GM18526 (cell line): ENCODE measurements around the gene POU3F2.

Source experiments
- POLR2A ChIP-seq: IDR thresholded peaks from 3 replicates; pipeline ENCODE4 v1.6.1; 2011; ENCODE audit not compliant: insufficient read length; ENCODE audit errors: extremely low read depth

Gene POU3F2

DNA sequence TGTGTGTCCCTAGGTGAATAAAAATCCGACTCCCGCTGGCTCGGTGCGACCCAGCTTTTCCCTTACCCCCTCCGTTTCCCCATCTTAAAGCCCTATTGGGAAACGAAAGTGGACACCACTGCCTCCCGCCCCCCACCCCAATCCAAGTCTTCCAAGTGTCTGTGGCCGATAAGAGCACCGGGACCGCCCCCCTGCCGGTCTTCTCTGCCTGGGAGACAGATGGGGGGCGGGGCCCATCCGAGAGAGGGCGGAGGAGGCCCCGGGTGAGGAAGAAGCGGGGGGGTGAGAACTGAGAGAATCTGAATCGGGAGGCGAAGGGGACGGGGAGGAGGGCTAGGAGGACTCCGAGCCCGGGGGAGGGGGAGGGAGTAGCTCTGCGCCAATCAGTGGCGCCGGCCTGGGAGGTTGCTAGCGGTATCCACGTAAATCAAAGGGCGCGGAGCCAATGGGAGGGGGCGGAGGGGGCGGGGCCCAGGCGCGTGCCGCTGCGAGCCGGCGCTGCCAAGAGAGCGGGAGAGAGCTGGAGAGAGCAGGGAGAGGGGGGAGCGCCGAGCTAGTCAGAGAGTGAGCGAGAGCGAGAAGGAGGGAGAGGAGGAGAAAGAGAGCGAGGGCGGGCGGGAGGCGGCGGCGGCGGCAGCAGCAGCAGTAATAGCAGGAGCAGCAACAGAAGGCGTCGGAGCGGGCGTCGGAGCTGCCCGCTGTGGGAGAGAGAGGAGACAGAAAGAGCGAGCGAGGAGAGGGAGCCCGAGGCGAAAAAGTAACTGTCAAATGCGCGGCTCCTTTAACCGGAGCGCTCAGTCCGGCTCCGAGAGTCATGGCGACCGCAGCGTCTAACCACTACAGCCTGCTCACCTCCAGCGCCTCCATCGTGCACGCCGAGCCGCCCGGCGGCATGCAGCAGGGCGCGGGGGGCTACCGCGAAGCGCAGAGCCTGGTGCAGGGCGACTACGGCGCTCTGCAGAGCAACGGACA is at the start of gene POU3F2:
Gene POU3F2, plus strand, starts transcription at position 515 of the 972 bp plus-strand sequence. Its CDS starts 300 bp downstream, at position 815.
- TF ChIP-seq POLR2A: no peak

DNA sequence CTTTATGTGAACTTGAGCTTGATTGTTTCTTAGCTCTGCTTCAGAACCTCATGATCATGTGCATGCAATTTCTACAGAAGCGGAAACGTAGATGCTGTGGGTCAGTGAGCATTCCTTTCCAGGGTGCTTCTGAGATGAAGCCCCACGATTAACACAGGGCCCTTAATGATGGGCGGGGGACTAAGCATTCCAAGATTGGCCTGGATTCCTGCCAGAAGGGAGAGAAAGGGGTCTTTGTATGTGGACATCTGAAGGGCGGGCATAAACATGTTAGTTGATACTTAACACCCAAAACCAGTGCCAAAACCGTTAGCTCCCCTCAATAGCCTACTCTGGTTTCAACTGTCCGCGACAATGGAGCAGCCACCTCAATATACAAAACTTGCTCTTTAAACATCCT is 46.9 kb upstream of the POU3F2 start:
- TF ChIP-seq POLR2A: no peak

DNA sequence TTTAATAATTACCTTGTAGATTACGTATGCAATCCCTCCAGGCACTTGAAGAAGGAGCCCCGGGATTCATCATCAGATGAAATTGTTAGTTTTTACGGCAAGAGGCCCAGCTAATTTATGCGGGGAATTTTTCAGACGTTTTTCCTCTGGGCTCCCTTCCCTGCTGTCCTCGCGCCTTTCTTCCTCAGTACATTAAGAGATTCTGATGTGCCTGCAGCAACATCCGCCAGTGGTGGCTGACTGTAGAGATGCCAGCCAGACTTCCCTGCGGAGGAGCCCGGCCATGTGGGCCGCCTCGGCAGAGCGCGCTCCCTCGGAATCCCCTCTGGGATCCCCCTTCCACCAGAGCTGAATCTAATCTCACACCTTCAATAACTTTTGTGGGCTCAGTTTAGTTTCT is 46.4 kb upstream of the POU3F2 start:
- TF ChIP-seq POLR2A: no peak

DNA sequence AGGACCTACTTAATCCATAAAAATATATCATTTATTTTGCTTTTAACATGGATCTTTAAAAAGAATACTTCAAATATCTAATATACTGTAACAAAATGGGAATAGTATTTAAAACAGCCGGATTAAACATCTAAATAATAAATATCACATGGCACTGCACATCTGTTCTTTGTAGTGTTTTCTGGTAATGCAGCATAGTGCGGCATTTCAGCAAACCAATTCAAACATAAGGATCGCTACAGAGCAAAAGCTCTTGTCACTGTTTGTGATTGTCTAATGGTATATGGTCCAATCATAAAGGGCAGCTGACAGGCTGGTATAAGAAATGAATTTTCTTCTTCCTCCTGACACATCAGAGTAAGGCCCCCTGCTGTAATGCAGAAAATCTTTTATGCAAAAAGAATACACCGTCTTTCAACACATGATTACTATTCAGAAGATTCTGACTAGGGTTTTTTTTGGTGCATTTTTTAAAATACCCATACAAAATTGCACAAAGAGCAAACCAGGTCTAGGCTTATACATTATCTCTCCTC is 40.0 kb upstream of the POU3F2 start:
- no peak for TF ChIP-seq POLR2A

DNA sequence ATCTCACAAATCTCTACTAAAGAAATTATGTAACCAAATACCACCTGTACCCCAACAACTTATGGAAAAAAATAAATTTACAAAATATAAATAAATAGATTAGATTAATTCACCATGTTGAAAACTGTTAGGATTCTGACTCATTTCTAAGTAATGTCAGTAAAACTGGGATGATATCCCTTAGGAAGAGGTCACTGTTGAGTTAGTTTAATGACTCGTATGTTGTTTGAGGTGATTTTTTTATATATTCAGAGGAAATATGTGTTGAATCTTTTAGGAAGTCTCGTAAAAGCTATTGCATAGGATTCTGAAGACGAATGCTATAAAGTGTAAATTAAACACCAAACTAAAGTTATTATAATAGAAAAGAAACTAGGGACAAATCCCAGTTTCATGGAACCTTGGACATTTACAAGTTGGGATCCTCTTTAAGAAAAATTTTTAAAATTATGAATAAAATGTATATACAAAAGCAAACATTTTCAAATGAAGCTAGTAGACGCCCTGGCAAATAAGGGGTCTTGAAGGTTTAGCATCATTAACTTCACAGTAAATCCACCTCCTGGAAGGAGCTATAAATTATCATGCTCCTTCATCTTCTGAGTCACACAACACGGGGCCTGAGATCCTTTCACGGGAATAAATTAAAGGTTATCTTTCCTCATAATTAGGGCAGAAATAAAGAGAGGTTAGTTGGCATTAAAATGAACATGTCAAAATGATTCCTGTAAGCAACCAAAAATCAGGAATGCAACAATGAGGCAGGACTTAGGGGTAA is 37.0 kb upstream of the POU3F2 start:
- no peak for TF ChIP-seq POLR2A

DNA sequence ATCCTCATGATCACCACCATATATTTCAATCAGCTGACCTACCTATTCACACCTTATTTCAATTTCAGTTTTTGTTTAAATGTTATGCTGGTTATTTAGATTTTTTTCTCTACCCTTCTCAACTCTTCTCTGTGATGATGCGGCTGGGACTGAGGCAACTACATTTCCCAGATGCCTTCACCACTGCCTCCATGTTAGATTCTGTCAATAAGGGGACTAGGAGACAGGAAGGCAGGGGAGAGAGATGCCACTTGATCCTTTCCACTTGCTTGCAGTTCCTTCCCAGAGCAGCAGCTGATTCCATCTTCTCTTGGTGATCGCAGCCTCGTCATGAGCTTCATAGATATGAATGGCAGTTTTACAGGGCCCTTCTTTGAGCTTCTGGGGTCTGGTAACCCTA is 33.5 kb upstream of the POU3F2 start:
- no peak for TF ChIP-seq POLR2A

DNA sequence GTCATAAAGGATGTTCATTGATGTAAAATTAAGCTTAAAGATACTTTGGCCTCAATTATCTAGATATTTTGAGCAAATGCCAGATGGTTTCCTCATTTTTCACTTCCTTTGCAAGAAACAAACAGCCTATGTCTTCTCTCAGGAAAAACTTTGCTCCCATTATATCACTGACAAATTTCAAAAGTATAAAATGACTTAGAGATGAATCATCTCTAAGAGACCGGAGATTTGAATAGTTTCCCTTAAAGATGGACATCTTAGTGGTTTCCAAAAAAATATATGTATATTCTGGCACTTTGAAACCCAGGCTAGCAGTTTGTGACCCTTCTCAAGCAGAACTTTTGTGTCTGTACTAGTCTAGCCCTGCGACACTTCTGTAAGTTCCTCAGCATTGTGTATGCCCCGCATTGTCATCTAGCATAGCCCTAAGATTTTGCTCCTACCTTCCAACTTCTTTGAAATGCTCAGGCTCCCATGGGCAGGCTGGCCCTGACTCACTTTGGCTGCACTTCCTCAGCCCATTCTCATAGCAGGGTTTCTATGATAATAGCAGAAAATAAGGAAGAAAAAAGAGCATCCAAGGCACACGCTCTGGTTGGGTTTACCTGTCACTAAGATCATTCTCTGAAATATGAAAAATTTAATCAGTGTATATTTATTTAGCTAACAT is 25.7 kb upstream of the POU3F2 start:
- no peak for TF ChIP-seq POLR2A

DNA sequence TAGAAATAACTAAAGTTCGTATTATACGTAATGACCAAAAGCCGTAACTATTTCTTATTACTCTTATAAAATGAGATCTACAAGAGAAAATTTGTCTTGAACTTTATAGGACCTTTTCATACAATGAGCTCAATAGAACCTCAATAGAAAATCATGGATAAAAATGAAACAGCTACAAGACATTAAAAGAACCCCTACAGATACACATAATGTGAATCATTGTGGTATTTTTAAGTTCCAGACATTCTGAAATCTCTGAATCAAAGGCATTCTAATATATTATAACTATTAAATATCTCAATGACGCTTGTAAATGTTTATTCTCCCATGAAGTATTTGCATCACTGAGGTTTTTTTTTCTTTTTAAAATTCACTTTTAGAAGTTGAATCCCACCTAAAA is 22.2 kb upstream of the POU3F2 start:
- no peak for TF ChIP-seq POLR2A

DNA sequence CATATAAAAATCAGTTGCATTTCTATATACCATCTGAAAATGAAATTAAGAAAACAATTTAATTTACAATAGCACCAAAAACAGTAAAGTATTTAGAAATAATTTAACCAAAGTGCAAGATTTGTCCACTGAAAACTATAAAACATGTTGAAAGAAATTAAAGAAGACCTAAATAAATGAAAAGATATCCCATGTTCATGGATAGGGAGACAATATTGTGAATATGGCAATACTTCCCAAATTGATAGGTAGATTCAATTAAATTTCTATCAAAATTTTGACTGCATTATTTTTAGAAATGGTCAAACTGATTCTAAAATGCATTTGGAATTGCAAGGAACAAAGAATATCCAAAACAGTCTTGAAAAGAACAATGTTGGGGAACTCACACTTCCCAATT is 17.6 kb upstream of the POU3F2 start:
- TF ChIP-seq POLR2A: no peak

DNA sequence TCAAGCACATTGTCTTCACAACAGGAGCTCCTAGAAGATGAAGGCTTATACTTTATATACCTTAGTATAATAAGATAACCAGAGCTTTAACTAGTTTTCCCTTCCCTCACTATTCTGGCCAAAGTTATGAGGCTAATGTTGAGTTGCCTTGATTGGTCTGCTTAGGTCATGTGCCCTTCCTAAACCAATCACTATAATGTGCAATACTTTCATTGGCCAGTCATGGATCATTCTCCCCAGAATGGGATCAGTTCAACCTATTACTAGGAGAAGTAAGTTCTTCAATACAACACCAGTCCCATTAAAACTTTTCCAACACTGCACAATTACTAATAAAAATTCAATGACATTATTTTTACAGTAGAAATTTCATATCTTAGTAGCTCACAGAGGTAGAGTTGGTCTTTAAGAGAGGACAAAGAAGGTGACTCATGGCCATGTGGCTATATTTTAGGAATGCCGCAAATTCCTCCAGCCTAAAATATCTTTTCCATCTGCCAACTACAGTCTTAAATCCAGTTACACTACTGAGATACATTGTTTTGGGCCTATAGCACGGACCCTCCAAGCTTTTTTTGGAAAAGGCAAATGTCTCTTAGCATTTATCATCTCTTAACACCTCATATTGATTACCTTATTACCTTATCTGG is 12.5 kb upstream of the POU3F2 start:
- TF ChIP-seq POLR2A: no peak

DNA sequence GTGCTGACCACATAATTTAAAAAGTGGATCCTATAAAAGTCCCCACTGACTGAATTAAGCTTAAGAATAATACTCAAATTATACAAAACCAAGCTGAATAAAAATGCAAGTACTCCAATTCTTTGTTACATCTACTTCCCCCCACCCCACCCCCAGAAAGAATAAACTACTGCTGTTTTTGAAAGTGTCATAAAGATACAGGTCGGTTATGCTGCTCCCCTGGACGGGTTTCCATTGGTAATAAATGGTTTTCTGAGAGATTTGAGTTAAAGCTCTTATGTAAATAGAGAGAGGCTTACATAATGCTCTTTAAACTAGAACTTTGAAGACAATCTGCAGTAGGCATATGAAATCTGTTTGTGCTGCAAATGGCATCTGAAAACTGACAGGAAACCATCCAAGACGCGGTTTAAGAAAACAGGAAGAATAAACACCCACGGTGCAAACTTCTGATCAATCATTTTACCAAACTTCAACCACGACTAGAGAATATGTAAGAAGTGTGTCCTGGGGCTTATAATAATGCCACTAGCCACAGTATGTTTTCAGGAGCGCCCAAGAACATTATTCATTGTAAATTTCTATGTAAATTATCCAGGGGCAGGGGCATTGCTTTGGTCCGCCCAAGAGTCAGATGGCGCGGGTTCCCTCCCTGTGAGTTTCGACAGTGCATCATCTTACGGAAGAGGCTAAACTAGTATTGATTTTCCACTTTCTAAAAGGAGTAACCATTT is 10.8 kb upstream of the POU3F2 start:
- no peak for TF ChIP-seq POLR2A

DNA sequence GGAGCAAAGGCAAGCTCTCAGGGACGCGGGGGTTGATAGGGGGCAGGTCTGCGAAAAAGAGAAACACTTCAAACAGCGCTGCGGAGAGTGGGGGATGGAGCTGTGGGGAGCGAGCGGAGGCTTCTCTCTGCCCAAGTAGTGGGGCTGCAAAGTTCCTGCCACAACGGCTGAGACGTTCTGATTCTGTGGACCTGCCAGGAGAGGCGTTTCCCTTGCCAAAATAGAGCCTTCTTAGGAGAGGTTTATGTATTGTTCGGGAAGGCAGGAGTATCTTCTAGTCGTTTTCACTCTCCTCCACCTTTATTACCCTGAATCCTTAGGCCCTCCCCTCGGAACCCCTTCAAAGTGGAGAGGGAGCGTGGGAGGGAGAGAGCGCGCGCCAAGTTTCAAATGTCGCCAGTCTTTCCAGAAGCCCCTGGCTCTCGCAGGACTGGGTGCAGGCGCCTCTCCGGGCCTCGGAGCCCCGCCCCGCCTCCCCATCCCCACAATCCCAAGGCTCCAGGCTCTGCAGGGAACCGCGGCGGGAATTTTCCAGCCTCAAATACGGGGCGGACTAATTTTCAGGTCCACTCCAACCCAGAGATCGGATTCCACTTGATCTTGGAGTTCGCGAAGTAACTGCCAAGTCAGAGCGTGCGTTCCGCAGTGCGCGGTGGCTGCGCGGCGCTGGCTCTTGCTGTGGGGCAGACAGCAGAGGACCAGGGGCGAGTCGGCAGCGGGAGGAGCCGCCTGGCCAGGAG is 10.0 kb upstream of the POU3F2 start:
- TF ChIP-seq POLR2A: no peak

DNA sequence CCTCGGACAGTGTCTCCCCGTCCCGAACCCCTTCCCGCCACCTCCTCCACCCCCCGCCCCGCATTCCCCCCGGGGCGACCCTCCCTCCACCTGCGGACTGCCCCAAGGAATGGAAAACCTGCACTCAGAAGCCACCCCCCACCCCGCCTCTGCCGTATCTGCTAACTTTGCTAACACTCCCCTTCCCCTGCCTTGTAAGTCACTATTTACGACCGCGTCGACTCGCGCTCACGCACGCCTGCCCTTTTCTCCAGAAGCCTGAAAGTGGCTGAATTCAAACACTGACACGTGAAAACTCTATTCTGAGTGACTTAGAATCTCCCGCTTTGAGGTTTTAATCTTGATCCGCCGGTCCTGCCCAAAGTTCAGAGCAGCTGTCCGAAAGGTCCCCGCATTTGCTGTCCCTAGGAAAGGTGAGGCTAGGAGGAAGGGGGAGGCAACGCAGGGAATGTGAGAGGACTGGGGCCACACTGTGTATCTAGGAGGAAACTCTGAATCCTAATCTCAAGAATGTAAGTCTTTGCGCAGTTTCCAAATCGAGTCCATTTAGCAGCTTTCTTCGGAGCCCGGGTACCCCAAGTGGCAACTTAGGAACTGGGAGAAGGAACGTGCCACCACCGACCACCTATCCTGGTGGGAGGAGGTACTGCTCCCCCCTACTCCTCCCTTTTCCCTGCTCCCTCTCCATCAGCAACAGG is 9.3 kb upstream of the POU3F2 start:
- TF ChIP-seq POLR2A: no peak
